Smooth muscle cell (in vitro differentiated cells): ENCODE data around the gene SUGP1. TPM values are rescaled to one million over a fixed set of nuclear protein-coding genes. Genes with fewer than 3 reads are reported as not detected.

Experiments used
- DNase-seq: peaks from one replicate; lab custom pipeline; 2025; ENCODE audit not compliant: unreplicated experiment; lab: John Stamatoyannopoulos, UW
- H2AFZ ChIP-seq: fragments of 200-600 bp; sonication (generic); 2 replicates; pipeline ENCODE4 v1.6.0; 2016; ENCODE audit warnings: antibody characterized with exemption, low read depth, mild to moderate bottlenecking
- H3F3A ChIP-seq: fragments of 200-600 bp; sonication (generic); 2 replicates; pipeline ENCODE4 v1.6.0; 2017; ENCODE audit warnings: antibody characterized with exemption, low read depth
- H3K27ac ChIP-seq: fragments of 200-600 bp; sonication (generic); 2 replicates; pipeline ENCODE4 v1.5.1; 2016; ENCODE audit warnings: low read depth, mild to moderate bottlenecking
- H3K27me3 ChIP-seq: fragments of 200-600 bp; sonication (generic); 2 replicates; pipeline ENCODE4 v1.6.1; 2016; ENCODE audit warnings: low read depth, mild to moderate bottlenecking
- H3K36me3 ChIP-seq: fragments of 200-600 bp; sonication (generic); 2 replicates; pipeline ENCODE4 v1.5.1; 2016; ENCODE audit warnings: low read depth
- H3K4me1 ChIP-seq: fragments of 200-600 bp; sonication (generic); 2 replicates; pipeline ENCODE4 v1.5.1; 2016; ENCODE audit warnings: low read depth
- H3K4me2 ChIP-seq: fragments of 200-600 bp; sonication (generic); 2 replicates; pipeline ENCODE4 v1.6.0; 2016; ENCODE audit warnings: mild to moderate bottlenecking
- H3K4me3 ChIP-seq: fragments of 200-600 bp; sonication (generic); 2 replicates; pipeline ENCODE4 v1.5.1; 2016; ENCODE audit warnings: mild to moderate bottlenecking
- H3K79me2 ChIP-seq: fragments of 200-600 bp; sonication (generic); 2 replicates; pipeline ENCODE4 v1.6.0; 2016; ENCODE audit warnings: low read depth, mild to moderate bottlenecking
- H3K9ac ChIP-seq: fragments of 200-600 bp; sonication (generic); 2 replicates; pipeline ENCODE4 v1.6.0; 2016; ENCODE audit warnings: low read depth
- H3K9me3 ChIP-seq: fragments of 200-600 bp; sonication (generic); replicated peaks from 2 replicates; pipeline ENCODE4 v1.5.1; 2016; ENCODE audit warnings: low read depth
- H4K20me1 ChIP-seq: fragments of 200-600 bp; sonication (generic); 2 replicates; pipeline ENCODE4 v1.6.0; 2016; ENCODE audit warnings: low read depth
- WGBS: methylation state at CpG from one replicate; pipeline ENCODE4 v1.1.7; 2016; ENCODE audit warnings: low lambda C conversion rate; 5-methylcytosine and 5-hydroxymethylcytosine counted together
- polyA plus RNA-seq: library from polyadenylated mRNA; unstranded; fragments of >200 nt; fragmentation: Nextera tagmentation; extraction: Ambion mirVana; gene quantifications from 2 replicates; pipeline ENCODE4 v1.2.1, GENCODE V29; 2016
- total RNA-seq: library from RNA; depleted of rRNA; stranded (reverse); fragments of >200 nt; gene quantifications from 2 replicates; pipeline ENCODE4 v1.2.3, GENCODE V29; 2014
- TF ChIP-seq, protein P1 (sequence below): fragments of 200-600 bp; sonication (generic); IDR thresholded peaks from 2 replicates; pipeline ENCODE4 v1.5.1; 2017; ENCODE audit warnings: borderline replicate concordance, mild to moderate bottlenecking, antibody characterized with exemption; ENCODE audit not compliant: insufficient read depth, poor library complexity, severe bottlenecking

SUGP1 gene
- total and polyA plus RNA-seq, 2 experiments from 2014 or later, result 19.9 to 54.1 TPM

DNA sequence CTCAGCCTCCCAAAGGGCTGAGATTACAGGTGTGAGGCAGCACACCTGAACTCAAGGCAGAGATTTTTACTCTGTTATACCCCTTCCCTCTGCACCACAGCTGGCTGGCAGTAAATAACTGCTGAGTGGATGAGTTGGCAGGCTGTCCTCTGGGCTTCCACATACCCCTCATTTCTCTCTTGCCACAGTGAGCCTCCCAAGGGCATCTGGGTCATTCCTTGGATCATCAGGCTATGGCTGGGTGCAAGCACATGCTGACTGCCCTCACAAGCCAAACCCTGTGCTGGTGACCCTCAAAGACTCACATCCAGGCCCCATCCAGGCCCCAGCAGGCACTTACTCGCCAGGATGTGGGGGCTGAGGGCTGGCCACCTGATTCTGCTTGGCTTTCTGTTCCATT is 4.2 kb downstream of the SUGP1 start:
- WGBS, result 96% methylated on average over 1 of the region's 1 CpG
- Histone ChIP-seq H3K27ac (no peak overlapping the region), H3K4me2 (no peak overlapping the region), H3K9ac (no peak overlapping the region), H3K4me3 (no peak overlapping the region), H2AFZ (no peak overlapping the region), H3K36me3 (no peaks in the 10 kb centered on the region), H3K27me3 (no peaks in the 10 kb centered on the region), H3K9me3 (no peaks in the 10 kb centered on the region), H4K20me1 (peaks cover 4% of the 10 kb centered on the region), H3K4me1 (peaks cover 5% of the 10 kb centered on the region), H3F3A (no peaks in the 10 kb centered on the region), H3K79me2 (peaks cover 40% of the 10 kb centered on the region)
- no peak for DNase-seq
- TF ChIP-seq, protein P1, sequence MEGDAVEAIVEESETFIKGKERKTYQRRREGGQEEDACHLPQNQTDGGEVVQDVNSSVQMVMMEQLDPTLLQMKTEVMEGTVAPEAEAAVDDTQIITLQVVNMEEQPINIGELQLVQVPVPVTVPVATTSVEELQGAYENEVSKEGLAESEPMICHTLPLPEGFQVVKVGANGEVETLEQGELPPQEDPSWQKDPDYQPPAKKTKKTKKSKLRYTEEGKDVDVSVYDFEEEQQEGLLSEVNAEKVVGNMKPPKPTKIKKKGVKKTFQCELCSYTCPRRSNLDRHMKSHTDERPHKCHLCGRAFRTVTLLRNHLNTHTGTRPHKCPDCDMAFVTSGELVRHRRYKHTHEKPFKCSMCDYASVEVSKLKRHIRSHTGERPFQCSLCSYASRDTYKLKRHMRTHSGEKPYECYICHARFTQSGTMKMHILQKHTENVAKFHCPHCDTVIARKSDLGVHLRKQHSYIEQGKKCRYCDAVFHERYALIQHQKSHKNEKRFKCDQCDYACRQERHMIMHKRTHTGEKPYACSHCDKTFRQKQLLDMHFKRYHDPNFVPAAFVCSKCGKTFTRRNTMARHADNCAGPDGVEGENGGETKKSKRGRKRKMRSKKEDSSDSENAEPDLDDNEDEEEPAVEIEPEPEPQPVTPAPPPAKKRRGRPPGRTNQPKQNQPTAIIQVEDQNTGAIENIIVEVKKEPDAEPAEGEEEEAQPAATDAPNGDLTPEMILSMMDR, result no peak

DNA sequence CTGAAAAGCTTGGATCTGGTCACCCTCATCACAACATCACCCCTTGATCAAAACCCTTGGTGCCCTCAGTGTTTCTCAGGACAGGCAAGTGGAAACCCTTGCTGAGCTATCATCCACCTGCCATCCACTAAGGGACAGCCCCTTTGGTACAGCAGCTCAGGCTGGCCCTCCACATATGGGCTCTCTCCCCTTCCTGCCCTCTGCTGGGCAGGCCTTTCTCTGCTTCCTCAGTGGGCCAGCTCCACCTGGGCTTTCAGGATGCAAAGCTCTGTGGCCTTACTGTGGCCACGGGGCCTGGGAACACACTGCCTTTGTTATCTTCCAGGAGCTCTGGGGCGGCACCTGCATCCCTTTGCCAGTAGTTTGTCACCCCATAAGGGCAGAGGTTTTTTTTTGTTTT is 4.9 kb downstream of the SUGP1 start:
- Histone ChIP-seq H3F3A (no peaks in the 10 kb centered on the region), H3K9me3 (no peaks in the 10 kb centered on the region), H3K79me2 (peaks cover 36% of the 10 kb centered on the region), H3K4me3 (no peak overlapping the region), H2AFZ (no peak overlapping the region), H3K27ac (no peak overlapping the region), H3K4me1 (peaks cover 5% of the 10 kb centered on the region), H3K4me2 (no peak overlapping the region), H4K20me1 (peaks cover 6% of the 10 kb centered on the region), H3K36me3 (no peaks in the 10 kb centered on the region), H3K27me3 (no peaks in the 10 kb centered on the region), H3K9ac (no peak overlapping the region)
- 94% methylated on average over 2 of the region's 2 CpGs for WGBS
- TF ChIP-seq, protein P1, result no peak
- DNase-seq, result no peak

DNA sequence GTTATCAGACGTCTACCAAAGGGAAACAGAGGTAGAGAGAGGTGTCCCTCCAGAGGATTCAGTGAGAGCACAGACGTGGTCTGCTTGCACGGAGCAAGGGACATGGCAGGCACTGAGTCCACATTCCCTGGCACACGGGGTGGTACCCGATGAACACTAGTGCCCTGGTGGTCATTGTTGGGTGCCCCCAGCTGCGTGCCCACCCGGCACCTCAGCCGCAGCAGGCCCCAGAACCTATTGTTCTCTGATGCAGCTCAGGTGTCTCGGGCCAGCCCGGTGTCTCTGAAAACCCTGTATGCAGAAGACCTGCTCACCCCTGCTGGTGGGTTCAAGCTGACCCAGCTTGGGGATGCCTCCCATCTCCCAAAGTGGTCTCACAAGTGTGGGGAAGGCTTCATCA is 11.9 kb downstream of the SUGP1 start:
- H3K36me3 ChIP-seq, result no peaks in the 10 kb centered on the region
- H3K9ac ChIP-seq, result no peak overlapping the region
- no peak overlapping the region for H2AFZ ChIP-seq
- 97% methylated on average over 10 of the region's 10 CpGs for WGBS
- H3K27me3 ChIP-seq, result no peaks in the 10 kb centered on the region
- H3K27ac ChIP-seq, result no peak overlapping the region
- H3K4me2 ChIP-seq, result no peak overlapping the region
- H4K20me1 ChIP-seq, result peaks cover 11% of the 10 kb centered on the region
- no peak for DNase-seq
- no peaks in the 10 kb centered on the region for H3K4me1 ChIP-seq
- no peaks in the 10 kb centered on the region for H3F3A ChIP-seq
- no peaks in the 10 kb centered on the region for H3K9me3 ChIP-seq
- TF ChIP-seq, protein P1, result no peak
- peaks cover 2% of the 10 kb centered on the region for H3K79me2 ChIP-seq
- no peak overlapping the region for H3K4me3 ChIP-seq

DNA sequence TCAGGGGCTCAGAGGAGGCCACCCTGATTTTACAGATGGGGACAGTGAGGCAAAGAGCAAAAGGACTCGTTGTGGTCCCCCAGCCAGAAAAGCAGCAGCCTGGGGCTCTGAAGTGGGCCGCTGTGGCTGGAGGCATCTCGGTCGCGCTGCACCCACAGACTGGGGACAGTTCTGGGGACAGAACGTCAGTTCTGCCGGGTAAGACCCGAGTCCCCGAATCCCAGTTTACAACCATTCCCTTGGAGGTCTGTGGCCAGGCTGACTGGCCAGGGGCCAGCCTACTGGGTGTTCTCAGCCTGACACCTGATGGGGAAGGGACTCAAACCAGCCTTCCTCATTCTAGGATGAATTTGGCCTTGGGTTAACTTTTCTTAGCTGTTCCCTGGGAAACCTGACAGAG is 14.1 kb downstream of the SUGP1 start:
- Histone ChIP-seq H3K27me3 (no peaks in the 10 kb centered on the region), H2AFZ (no peak overlapping the region), H3K4me3 (no peak overlapping the region), H3K9me3 (no peaks in the 10 kb centered on the region), H3F3A (no peaks in the 10 kb centered on the region), H4K20me1 (peaks cover 6% of the 10 kb centered on the region), H3K4me2 (no peak overlapping the region), H3K4me1 (no peaks in the 10 kb centered on the region), H3K27ac (no peak overlapping the region), H3K9ac (no peak overlapping the region), H3K79me2 (no peaks in the 10 kb centered on the region), H3K36me3 (no peaks in the 10 kb centered on the region)
- TF ChIP-seq, protein P1, result no peak
- WGBS, result 99% methylated on average over 9 of the region's 9 CpGs
- no peak for DNase-seq
